Measurements from ENCODE around the gene TGFB1. TPM values are rescaled to one million over a fixed set of nuclear protein-coding genes. Genes with fewer than 3 reads are reported as not detected.
"Not testable (repeated sequence)": the region's sequence is repeated elsewhere in the genome, so short reads cannot be mapped to it uniquely, and the experiment has no call there.

TGFB1 gene
- total RNA-seq, 1 donor from 2014 or later: 244 TPM

DNA sequence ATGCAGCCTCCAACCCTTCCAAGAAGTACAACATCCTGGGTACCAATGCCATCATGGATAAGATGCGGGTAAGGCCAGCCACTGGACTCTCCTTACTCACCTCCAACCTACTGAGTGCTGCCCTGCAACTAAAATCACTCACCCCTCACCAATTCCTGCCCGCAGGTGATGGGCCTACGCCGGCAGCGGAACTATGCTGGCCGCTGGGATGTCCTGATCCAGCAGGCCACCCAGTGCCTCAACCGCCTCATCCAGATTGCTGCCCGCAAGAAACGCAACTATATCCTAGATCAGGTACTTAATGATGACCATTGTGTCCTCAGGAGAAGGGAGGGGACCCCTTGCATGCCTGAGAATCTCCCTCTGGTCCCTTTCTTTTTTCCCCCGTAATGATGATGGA lies 59.3 kb downstream of the TGFB1 start:
- H3K27me3 Mint-ChIP-seq (ENCODE audit: unreplicated experiment): no peaks in the 10 kb centered on the region
- H3K27ac Mint-ChIP-seq (ENCODE audit: unreplicated experiment): peak overlapping the region; percentile 58
- H3K36me3 Mint-ChIP-seq (ENCODE audit: unreplicated experiment): peaks cover 51% of the 10 kb centered on the region
- no peak overlapping the region for H3K4me3 Mint-ChIP-seq (ENCODE audit: unreplicated experiment)
- TF ChIP-seq CTCF (IDR thresholded peaks at IDR 0.05): no peak
- H3K4me1 Mint-ChIP-seq (ENCODE audit: unreplicated experiment): peaks cover 28% of the 10 kb centered on the region
- DNase-seq (ENCODE audit: extremely low spot score, unreplicated experiment): no peak
- no peaks in the 10 kb centered on the region for H3K9me3 Mint-ChIP-seq (ENCODE audit: unreplicated experiment)

- H3K4me1 Mint-ChIP-seq (ENCODE audit: unreplicated experiment); H3K27me3 Mint-ChIP-seq (ENCODE audit: unreplicated experiment): not testable (repeated sequence)
Measured at GRCh38 chr19:41289814-41290213, 63.9 kb downstream of the TGFB1 start.

DNA sequence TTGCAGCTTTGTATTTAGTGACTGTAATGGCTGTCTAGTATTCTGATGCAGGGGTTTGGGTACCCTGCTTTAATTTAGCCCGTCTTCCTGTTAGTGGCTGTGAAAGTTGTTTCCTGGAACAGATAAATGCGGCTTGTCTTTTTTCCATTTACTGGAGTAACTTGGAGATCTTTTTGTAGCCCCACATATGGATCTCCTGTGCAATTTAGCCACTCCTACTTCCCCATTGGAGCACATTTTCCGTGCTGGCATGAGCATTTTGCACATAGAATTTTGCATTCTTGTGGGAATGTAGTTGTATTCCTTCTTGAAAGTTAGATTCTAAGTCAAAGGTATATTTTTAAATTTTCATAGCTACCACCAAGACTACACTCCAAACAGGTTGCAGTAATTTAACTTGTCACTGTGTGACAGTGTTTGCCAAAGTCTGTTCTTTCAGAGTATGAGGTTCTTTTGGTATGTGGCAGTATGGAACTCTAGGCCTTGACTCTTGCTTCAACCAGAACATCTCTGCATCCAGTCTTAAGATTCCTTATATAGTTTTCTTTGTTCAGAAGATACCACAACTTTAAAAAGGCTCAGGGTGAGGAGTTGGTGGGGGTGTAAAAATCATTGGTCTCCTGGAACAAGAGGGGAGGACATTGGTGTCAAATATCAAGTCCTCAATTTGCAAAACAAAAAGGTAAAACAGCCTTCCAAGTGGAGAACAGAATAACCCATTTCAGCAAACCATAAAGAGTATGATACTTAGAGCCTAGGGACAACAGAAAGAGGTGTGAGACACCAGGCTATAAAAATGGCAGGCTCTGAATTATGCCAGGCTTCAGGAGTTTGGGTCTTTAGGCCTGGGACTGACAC lies 64.8 kb downstream of the TGFB1 start:
- Mint-ChIP-seq H3K36me3 (ENCODE audit: unreplicated experiment) (peaks cover 39% of the 10 kb centered on the region), H3K4me1 (ENCODE audit: unreplicated experiment) (no peaks in the 10 kb centered on the region), H3K27me3 (ENCODE audit: unreplicated experiment) (no peaks in the 10 kb centered on the region), H3K27ac (ENCODE audit: unreplicated experiment) (no peak overlapping the region), H3K9me3 (ENCODE audit: unreplicated experiment) (no peaks in the 10 kb centered on the region), H3K4me3 (ENCODE audit: unreplicated experiment) (no peak overlapping the region)
- TF ChIP-seq CTCF (IDR thresholded peaks at IDR 0.05): no peak
- DNase-seq (ENCODE audit: extremely low spot score, unreplicated experiment): no peak

More at GRCh38 chr19:41289814-41290213, 63.9 kb downstream of the TGFB1 start:
- peaks cover 44% of the 10 kb centered on the region for H3K36me3 Mint-ChIP-seq (ENCODE audit: unreplicated experiment)
- not testable (repeated sequence) for H3K9me3 Mint-ChIP-seq (ENCODE audit: unreplicated experiment); DNase-seq (ENCODE audit: extremely low spot score, unreplicated experiment); H3K4me3 Mint-ChIP-seq (ENCODE audit: unreplicated experiment); H3K27ac Mint-ChIP-seq (ENCODE audit: unreplicated experiment)

Other genes starting within 250 kb of the TGFB1 start
- not detected in 2 replicates for gene CYP2F1, start 239.5 kb downstream of the TGFB1 start, total RNA-seq
- not detected in 2 replicates for gene CYP2S1, start 160.7 kb downstream of the TGFB1 start, total RNA-seq
- 250 and 265 TPM in 2 replicates for gene AXL, start 134.7 kb downstream of the TGFB1 start, total RNA-seq
- 226 and 237 TPM in 2 replicates for gene HNRNPUL1, start 89.5 kb downstream of the TGFB1 start, total RNA-seq
- gene CCDC97, start 43.8 kb downstream of the TGFB1 start, total RNA-seq: 34.4 and 35.9 TPM in 2 replicates
- 4.6 and 5.5 TPM in 2 replicates for gene B9D2, start 10.2 kb upstream of the TGFB1 start, total RNA-seq
- 8.5 and 9.2 TPM in 2 replicates for gene TMEM91, start 22.6 kb upstream of the TGFB1 start, total RNA-seq
- gene EXOSC5, start 43.4 kb upstream of the TGFB1 start, total RNA-seq: 10.6 and 11.6 TPM in 2 replicates
- gene BCKDHA, start 43.9 kb upstream of the TGFB1 start, total RNA-seq: 12.5 and 19.8 TPM in 2 replicates
- 0.35 and 1.5 TPM in 2 replicates for gene B3GNT8, start 73.5 kb upstream of the TGFB1 start, total RNA-seq
- gene DMAC2, start 86.0 kb upstream of the TGFB1 start, total RNA-seq: 33.3 and 33.8 TPM in 2 replicates
- gene ERICH4, start 89.2 kb upstream of the TGFB1 start, total RNA-seq: not detected in 2 replicates
- gene CEACAM21, start 222.2 kb upstream of the TGFB1 start, total RNA-seq: not detected in 2 replicates

Measured in osteocyte (in vitro differentiated cells).